Endometrium (tissue), 2 donors: Measurements from ENCODE around the gene ESPL1.

Source experiments
- FAIRE-seq: peaks from 2 replicates; lab custom pipeline; 2012; peaks lifted over from hg19 to GRCh38; lab: Jason Lieb, UNC
- donor health status: control.
- donor health status: control.

ESPL1 gene

DNA sequence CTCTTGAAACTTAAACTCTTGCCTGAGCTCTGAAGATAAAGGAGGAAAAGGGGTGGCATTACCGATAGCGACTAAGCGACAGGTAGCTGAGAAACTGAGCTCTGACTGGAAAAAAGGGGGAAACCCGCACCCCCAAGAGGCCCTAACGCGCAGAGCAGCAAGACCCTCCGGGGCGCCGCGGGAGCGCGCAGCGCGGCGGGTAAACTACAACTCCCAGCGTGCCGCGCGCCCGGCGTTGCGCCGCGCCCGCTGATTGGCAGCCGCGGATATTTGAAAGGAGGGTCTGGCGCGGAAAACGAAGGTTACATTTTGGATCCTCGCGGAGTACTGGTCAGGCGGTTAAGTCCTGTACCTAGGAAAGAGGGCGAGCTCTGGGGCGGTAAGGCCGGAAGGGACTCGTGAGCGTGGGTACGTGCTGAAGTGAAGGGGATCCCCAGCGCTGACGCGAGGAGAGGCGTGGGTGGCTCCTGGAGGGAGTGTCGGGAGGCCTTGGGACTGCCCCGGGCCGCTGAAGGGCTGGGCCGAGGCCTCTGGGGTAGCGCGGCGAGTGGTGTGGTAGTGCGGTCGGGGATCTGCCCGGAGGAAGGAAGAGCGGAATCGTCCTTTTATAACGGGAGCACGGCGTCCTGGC lies at the start of gene ESPL1:
ESPL1 (plus strand) TSS at position 301 of the 631 bp plus-strand sequence. CDS start 468 bp downstream, outside the sequence.
- no peak for FAIRE-seq

DNA sequence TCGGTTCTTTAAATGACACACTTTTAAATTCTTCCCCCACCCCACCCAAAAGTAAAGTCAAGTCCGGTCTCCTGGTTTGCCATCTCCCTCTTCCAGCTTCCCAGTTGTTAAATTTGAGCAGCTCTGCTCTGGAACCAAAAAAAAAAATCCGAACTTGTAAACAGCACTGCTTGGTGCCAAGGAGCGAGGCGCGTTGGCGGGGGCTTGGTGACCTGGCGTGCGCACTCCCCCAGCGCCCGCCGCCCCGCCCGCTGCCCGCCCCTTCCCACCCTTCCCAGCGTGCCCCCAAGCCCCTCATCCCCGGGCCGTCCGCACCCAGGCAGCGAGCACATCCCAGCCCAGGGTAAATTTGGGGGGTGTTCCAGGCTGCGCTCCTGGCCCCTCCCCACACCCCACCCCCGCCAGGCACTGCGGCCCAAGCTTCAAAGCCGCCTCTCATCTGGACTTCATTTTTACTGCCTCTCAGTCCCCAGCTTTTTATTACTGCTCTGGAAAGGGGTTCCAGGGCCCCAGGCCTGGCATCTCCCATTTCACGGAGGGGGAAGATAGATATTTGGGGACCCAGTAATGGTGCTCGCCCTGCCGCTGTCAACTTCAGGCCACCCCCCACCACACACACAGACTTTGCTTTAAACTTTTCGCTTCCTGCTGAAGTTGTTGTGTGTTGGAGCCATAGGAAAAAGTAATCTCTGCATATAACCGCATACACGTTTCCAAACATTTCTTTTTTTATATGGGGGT lies 49.4 kb upstream of the ESPL1 start:
- FAIRE-seq, result no peak

DNA sequence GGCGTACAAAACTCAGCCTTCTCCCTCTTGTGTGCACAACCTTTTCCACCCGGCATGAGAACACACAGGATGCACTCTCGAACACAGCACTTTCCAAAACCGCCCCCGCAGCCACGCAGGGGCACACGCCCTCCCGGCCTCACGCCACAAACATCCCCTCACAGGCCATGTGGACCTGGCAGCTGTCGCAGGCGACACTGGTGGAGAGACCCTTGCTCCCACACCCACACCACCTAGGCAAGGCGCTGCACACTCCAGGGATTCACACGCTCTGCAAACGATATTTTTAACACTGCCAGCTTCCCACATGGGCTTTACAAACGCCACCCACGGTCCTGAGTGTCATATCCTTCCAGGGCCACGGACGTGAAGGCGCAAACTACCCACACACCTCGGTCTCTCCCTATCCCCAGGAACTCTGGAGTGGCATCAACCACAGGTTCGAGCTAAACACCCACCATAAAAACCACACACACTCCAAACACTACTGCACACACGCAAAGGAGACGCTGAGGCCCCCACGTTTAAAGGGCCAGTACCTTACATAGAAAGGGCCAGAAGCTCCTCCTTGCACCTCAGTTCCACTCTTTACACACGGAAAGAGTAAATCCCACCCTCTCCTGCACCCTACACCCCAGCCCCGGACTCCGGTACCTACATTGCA lies 48.7 kb upstream of the ESPL1 start:
- no peak for FAIRE-seq

DNA sequence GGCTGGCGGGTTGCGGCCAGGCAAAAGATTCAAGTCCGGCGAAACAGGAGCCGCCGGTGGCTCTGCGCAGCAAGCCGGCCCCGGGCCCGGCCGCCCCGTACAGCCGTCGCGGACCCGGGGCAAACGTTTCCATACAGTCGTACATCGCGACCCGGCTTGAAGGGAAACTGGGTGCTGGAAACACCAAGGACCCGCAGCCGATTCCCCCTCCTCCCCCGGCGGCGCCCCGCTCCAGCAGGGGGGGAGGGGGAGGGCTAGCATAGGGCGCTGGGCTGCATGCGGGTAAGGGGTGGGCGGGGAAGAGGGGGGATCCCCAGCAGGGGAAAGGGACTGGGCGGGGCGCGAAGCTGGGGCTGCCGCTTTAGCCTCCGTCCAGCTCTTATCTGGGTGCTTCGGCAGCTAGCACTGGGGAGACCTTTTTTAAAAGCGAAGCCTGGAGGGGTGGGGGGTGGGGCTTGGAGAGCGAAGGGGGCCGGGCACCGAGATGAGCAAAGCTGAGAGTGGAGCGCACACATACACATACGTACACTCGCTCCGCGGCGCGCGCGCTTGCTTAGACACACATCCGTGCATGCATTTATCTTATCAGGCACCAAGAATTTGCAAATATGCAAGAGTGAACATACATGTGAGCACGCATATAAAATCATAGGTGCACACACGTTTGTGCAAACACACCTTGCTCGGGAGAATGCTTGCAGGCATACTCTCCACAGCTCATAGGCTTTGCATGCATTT lies 48.0 kb upstream of the ESPL1 start:
- FAIRE-seq, result no peak

DNA sequence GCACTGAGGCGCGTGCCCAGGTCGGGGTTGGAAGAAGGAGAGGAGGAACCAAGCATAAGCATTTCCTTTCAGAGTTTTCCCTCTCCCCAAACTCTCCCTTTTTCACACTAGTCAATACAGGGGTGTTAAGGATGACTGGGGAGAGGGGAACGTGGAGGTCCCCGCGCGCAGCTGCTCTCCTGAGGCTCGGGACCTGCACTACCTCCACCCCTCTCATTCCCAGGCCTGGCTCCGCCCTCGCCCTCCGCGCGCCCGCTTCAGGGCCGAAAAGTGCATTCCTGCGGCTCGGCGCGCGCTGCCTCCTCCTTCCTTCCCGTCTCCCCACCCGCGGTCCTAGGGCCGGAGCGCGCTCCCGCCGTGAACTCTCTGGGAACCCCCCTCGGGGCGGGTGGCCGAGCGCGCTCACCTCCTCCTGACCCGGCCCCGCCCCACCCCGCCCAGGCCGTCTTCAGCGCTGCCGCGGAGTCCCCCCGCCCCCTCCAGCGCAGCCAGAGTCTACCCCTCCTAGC lies 47.4 kb upstream of the ESPL1 start:
- no peak for FAIRE-seq

DNA sequence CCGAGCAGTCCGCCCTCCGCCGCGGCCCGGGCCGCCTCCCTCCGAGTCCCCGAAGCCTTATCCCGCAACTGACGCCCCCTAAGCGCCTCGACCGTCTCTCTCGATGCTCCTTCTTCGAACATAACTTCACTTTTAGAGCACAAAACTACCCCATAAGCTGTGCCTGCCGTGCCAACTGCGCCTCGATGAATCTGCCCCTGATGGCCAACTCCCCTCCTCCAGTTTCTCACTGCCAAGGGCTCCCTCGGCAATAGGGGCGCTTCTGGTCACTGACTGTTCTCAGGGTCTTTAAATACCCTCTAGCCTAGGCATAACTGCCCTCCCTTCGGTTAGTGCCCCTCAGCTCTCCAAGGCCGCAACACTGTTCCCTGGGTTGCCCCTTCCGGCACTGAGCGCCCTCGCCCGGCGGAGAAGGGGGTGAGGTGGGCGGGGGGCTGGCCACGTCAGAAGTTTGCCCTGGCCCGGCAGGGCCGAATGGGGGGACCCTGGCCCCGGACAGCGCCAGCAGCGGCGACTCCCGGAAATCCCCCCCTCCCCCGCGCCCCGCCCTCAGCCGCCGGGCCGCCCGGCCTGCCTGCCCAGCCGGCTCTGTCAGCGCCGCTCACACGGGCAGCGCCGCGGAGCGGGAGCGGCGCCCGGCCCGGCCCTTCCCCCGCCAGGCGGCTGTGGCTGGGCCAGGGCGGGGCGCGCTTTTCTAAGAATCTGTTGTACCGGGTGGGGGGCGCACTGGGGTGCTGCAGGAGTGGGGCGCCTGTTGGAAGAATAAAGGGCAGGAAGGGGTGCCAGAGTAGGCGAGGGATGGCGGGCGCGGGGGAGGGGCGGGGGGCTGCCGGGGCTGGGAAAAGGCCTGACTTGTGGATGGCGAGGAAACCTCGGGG lies 46.7 kb upstream of the ESPL1 start:
- FAIRE-seq, result no peak

DNA sequence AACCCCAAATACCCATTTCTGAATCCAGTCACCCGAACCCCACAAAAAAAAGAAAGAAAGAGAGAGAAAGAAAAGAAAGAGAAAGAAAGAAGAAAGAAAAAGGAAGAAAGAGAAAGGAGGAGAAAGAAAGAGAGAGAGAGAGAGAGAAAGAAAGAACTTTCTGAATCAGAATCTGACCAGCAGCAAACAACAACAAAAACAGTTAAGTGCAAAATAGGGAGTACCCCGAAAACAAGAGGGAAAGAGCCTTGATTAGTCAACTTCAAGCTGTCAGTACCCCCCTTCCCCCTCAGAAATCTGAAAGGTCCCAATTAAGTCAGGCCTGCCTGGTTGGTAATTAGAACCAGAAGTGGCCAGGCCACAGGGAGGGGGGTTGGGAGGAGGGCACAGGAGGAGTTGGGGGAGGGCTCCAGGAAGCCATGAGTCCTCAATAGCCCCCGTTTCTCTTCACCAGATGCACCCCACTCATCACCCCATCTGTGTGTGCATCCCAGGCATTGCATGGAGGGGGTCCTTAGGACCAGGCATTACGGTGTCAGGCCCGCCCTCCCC lies 45.9 kb upstream of the ESPL1 start:
- no peak for FAIRE-seq

DNA sequence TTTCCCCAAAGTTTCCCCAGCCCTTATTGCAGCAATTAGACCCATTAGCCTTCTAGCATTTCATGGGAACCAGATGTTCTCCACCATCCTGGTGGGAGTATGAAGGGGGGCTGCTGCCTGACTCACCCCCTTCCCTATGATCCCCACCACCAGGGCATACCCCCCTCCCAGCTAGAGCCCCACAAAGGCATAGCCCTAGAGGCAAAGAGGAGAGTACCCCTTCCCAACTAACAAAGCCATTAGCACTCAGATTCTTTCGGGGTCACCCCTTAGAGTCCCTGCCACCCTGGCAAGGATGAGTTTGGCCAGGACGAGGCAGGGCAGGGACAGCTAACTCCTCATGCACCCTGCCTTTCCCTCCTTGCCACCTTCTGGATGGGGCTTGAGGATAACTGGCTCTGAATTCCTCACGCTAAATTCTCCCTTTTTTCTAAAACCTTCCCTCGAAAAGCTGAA lies 45.3 kb upstream of the ESPL1 start:
- FAIRE-seq, result no peak

DNA sequence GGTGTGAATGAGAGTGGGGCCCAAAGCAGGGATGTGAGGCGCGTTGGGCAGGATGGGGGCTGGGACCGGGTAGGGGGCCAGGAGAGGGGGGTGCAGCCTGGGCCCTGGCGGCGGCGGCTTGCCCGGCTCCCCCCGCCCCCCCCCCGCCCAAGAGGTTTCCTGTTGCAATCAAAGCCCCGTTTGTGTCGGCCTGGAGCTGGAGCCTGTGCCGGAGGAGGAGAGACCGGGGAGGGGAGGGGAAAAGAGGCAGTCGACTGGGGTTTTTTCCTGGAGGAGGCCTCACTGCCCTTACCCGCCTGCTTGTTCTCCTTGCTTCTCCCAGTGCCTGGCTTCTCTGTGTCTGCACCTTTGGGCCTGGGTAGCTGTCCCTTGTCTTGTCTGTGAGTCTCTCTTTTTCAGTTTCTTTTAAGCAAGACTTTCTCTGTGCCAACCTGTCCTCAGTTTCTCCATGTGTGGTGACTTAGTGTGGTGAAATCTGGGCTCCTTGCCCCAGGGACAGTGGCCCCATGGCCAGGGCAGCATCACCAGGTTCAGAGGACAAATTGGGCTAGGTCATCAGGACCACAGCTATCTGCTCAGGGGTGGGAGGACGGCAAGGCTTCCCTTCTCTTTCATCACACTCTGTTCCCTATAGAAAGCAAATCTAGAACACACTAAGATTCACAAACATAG lies 44.6 kb upstream of the ESPL1 start:
- no peak for FAIRE-seq

DNA sequence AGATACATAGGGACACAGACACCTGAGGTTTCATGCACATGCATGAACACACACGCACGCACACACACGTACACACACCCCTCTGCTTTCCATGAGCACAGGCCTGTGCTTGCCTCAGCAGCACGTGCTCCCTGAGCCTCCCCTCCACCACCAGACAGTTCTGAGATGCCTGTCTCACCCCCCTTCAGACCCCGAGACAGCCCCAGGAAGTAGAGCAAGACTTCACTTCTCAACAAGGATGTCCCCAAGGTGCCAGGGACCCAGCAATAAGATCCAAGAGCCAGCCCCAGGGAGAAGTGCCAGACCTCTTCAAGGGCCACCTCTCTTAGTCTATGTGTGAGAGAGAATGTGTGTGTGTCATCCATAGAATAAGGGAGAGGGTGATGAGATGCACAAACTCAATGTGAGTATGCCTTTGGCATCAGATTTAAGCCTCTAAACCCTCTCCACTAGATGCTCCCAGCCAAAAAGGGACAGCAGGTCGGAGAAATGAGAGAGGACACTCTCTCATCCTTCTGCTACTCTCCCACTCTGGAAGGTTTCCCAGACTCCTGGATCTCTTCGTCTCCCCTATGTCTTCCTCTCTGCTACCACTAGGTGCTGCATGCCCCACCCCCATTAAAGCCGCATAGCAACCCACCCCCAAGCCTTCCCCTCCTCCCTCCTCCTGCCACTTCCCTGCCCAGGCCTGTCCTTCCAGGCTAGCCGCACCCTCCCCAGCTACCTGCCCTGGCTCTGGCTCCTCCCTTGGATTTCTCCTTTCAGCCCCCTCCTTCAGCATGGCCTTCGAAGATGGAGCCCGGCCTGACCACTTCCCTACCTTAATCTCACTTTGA lies 43.8 kb upstream of the ESPL1 start:
- no peak for FAIRE-seq

DNA sequence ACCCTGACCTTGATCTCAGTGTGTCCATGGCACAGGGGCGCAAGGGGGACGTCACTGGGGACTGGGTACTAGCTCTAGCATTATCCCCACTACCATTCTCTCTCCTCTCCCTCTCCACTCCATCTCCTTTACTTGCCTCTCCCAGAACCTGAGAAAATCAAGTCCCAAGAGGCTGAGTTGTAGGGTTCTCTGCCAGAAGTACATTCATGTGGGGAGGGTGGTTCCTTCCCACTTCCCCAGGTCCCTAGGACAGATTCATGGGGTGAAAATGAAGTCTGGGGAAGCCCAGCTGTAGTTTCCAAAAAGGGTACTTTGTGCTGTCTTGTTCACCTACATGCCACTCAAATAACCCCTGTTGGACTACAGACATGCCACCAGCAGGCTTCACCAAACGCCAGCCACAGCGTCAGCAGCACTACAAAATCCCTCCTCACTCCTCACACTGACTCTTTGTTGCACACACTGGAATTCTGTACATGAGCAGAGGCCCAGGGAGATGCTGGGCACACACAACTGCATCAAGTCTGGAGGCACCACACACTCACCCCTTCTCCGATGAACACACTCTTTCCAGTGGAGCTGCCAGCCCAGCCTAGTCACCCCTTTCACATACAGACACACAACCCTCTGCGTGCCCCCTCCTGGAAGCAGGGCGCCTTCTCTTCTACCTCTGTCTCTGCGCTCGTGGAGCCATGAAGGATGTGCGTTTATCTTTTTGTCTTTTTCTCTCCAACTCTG lies 43.0 kb upstream of the ESPL1 start:
- FAIRE-seq, result no peak

DNA sequence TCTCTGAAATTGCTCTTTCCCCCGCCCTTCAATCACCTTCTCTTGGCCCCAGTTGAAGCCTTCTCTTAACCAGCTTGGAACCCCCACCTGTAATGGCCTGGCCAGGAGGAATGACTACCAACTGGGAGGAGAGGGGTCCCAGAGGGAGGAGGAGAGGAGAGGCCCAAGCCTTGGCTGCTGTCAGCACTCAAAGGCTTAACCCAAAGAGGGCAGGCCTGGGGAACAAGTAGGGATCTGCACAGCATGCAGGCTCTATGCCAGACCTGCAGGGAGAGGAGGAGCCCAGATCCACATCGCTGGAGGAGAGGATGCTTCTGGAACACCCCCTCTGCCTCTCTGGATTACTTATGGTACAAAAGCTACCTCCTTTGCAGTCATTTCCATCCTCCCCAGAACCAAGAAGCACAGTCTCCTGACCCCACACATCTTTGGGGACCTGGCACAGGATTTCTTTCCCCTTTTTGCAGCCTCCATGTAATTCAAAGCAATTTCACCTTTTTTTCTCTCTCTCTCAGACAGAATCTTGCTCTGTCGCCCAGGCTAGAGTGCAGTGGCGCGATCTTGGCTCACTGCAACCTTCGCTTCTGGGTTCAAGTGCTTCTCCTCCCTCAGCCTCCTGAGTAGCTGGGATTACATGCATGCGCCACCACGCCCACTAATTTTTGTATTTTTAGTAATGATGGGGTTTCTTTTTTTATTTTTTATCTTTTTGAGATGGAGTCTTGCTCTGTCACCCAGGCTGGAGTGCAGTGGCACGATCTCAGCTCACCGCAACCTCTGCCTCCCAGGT lies 42.3 kb upstream of the ESPL1 start:
- FAIRE-seq, result no peak

DNA sequence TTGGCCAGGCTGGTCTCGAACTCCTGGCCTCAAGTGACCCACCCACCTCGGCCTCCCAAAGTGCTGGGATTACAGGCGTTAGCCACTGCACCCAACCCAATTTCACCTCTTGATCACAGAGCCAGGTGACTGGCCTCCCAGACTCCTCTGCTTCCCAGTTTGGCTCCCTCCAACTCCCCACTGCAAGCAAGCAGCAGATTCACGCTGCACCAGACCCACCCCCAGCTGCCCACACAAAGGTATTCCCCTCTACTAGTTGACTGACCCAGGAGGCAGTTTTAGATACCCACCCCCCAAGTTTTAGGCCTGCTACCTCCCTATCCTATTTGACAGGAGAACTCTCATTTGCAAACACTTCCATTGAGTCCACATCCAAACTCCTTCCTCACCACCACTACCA lies 41.3 kb upstream of the ESPL1 start:
- no peak for FAIRE-seq

DNA sequence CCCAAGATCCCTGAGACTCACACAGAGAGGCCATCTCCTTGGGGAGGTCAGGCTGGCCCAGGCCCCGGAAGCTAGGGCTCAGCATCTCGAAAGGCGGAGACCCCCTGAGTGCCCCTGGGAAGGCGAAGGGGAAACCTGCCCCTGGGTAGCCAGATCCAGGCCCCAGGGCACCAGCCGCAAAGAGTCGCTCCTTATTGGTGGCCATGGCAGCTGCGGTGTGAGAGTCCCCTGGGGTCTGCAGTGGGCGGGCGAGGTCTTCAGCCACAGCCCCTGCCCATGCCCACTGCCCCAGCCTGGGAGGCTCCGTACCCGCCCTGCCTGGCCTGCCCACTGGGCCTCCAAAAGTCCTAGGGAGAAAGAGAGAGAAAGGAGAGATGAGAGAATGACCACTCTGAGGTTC lies 40.8 kb upstream of the ESPL1 start:
- FAIRE-seq, result no peak

DNA sequence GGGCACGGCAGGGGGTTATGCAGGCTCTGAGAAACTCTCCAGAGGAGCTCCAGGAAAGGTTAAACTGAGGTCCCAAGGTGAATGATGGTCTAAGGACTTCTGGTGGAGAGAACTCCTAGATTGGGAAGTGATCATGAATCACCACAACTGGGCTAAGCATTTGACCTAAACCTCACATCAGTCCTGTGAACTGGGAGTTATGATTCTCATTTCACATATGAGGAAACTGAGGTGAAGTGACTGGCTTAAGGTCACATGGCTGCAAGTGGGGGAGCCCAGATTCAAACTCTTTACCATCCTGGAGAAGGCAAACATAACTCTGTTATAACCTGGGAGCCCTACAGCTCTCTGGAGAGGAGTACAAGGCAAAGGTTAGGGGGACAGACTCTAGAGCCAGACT lies 40.3 kb upstream of the ESPL1 start:
- FAIRE-seq, result no peak

DNA sequence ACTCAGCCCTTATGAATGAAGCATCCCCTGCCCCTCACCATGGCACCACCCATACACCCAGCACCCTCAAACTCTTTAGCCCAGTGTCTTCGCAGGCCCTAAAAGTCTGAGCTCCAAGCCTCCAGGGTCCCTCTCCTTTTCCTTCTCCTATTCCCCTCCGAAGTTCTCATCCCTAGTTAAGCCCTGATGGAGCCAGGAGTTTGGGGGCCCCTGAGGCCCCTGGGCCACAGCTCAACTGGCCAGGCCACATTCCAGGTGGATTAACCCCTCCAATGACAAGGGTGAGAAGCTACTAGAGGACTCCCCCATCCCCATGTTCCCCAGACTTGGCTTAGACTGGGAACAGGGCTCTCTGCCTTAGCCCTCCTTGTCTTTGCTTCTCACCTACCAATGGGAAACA lies 38.6 kb upstream of the ESPL1 start:
- no peak for FAIRE-seq

DNA sequence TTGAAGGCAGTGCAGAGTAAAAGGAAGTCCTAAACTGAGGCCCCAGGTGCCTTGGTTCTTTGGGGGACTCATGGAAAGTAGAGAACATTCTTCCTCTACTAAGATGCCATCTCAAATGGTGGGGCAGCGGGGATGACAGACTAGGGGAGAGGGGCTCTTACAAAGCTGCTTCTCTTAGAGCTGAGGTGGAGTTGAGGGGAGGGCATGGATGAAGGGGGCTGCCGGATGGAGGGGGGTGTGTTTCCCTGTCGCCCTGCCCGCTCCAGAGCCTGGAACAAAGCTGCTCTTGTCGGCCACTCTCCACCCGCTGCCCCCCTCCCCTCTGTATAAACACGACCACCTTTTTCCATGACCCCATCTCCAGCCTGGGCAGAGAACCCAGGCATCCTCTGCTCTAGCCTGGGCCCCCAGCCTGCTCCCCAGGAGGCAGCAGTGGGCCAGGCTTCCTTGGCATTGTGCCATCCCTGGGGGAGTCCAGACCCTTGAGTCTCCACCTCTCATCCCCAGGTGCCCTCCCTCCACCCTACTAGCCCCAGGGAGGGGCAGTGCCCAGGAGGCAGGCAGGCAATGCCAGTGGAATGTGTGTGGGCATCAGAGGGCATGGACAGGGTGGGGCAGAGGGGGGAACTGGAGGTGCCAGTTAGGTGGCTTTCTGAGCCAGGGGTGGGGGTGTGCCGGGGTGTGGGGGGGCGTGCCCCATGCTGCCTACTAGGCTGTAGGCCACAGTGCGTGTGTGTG lies 37.8 kb upstream of the ESPL1 start:
- no peak for FAIRE-seq

DNA sequence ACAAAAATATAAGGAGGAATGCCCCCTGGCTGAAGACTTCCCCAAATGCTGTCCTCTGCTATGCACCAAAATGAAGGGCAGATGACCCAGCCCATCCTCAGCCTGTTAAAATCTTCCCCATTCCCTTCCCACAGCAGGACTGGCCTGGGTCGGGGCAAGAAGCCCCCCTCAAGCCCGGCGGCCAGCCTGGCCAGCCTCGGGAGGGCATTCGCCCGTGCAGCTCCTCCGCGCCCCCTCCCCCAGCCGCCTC lies 36.5 kb upstream of the ESPL1 start:
- no peak for FAIRE-seq
